GM19468 (cell line): ENCODE data around the gene PPY.
"Not testable (repeated sequence)": the region's sequence is repeated elsewhere in the genome, so short reads cannot be mapped to it uniquely, and the experiment has no call there.

Experiments
- ATAC-seq: cut with Tn5 transposase; IDR thresholded peaks from one replicate; pipeline ENCODE4 v1.9.1; 2021; ENCODE audit warnings: mild to moderate bottlenecking, moderate library complexity, moderate number of reproducible peaks; ENCODE audit not compliant: unreplicated experiment; ENCODE audit errors: extremely low read depth

The PPY gene

GRCh38 chr17:43967251-43967875 is 25.1 kb upstream of the PPY start:
- ATAC-seq = no peak

- ATAC-seq = no peak
Observed at GRCh38 chr17:43966276-43966675, 24.0 kb upstream of the PPY start.

- no peak for ATAC-seq
Observed at GRCh38 chr17:43962479-43962878, 20.2 kb upstream of the PPY start.

- no peak for ATAC-seq
Observed at GRCh38 chr17:43961954-43962353, 19.7 kb upstream of the PPY start.

GRCh38 chr17:43961292-43961691 is 19.0 kb upstream of the PPY start:
- ATAC-seq = not testable (repeated sequence)

GRCh38 chr17:43958748-43959352 is 16.6 kb upstream of the PPY start:
- no peak for ATAC-seq

GRCh38 chr17:43956222-43956621 is 13.9 kb upstream of the PPY start:
- no peak for ATAC-seq

- no peak for ATAC-seq
Observed at GRCh38 chr17:43953746-43954145, 11.5 kb upstream of the PPY start, which contains the start of gene PYY. Gene PYY, minus strand, starts transcription at chr17:43953940. Its CDS starts 457 bp downstream, at chr17:43953483.

GRCh38 chr17:43952724-43953666 is 10.7 kb upstream of the PPY start:
- ATAC-seq = no peak

GRCh38 chr17:43952351-43952723 is 10.1 kb upstream of the PPY start:
- no peak for ATAC-seq

- no peak for ATAC-seq
Observed at GRCh38 chr17:43951750-43952149, 9.5 kb upstream of the PPY start.

- ATAC-seq = no peak
Observed at GRCh38 chr17:43950554-43950953, 8.3 kb upstream of the PPY start.

- no peak for ATAC-seq
Observed at GRCh38 chr17:43949781-43950180, 7.5 kb upstream of the PPY start.

GRCh38 chr17:43946781-43947180 is 4.5 kb upstream of the PPY start:
- ATAC-seq = no peak

GRCh38 chr17:43945074-43945829 is 3.0 kb upstream of the PPY start:
- ATAC-seq = no peak

GRCh38 chr17:43940630-43941029 is 1.6 kb downstream of the PPY start:
- ATAC-seq = no peak

- ATAC-seq = no peak
Observed at GRCh38 chr17:43939886-43940285, 2.4 kb downstream of the PPY start.

GRCh38 chr17:43939452-43939851 is 2.8 kb downstream of the PPY start:
- ATAC-seq = not testable (repeated sequence)

GRCh38 chr17:43938838-43939182 is 3.5 kb downstream of the PPY start:
- ATAC-seq = no peak

GRCh38 chr17:43936434-43936833 is 5.8 kb downstream of the PPY start:
- no peak for ATAC-seq

- no peak for ATAC-seq
Observed at GRCh38 chr17:43935926-43936261, 6.4 kb downstream of the PPY start.
